Choroid plexus epithelial cell (primary cell): ENCODE measurements around the gene GRIA2.
"Not testable (repeated sequence)": the region's sequence is repeated elsewhere in the genome, so short reads cannot be mapped to it uniquely, and the experiment has no call there.

Experiments
- DNase-seq: peaks from one replicate; pipeline ENCODE4 v3.0.0-alpha.2; 2010; ENCODE audit warnings: low read depth
- H3K4me3 ChIP-seq: 2 replicates; pipeline ENCODE4 v1.5.1; 2011; ENCODE audit warnings: low read depth, mild to moderate bottlenecking, control low read depth, low read length, moderate library complexity
- TF ChIP-seq, protein P1 (sequence below): conservative IDR thresholded peaks from 2 replicates; pipeline ENCODE4 v1.5.1; 2011; ENCODE audit warnings: low read depth, mild to moderate bottlenecking, control low read depth, inconsistent platforms, low read length, moderate library complexity

GRIA2 gene

DNA sequence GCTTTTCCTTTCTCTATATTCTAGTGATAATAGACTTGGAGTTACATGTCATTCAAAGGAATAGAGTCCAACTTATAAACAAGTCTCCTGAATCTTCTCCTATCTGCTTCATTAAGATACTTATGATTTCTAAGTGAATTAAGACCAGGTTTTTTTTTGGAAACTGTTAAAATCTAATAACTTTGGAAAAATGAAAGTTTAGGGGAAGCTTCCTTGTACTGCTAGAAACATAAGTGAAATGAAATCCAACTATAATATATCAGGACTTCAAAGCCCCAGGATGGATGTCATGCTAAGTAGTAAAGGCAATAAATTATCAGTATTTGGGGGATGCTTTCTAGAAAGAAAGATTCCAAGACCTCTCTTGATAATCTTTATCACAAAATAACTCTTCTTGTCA is 24.8 kb downstream of the GRIA2 start:
- no peak for DNase-seq
- H3K4me3 ChIP-seq = no peak overlapping the region
- TF ChIP-seq, protein P1, sequence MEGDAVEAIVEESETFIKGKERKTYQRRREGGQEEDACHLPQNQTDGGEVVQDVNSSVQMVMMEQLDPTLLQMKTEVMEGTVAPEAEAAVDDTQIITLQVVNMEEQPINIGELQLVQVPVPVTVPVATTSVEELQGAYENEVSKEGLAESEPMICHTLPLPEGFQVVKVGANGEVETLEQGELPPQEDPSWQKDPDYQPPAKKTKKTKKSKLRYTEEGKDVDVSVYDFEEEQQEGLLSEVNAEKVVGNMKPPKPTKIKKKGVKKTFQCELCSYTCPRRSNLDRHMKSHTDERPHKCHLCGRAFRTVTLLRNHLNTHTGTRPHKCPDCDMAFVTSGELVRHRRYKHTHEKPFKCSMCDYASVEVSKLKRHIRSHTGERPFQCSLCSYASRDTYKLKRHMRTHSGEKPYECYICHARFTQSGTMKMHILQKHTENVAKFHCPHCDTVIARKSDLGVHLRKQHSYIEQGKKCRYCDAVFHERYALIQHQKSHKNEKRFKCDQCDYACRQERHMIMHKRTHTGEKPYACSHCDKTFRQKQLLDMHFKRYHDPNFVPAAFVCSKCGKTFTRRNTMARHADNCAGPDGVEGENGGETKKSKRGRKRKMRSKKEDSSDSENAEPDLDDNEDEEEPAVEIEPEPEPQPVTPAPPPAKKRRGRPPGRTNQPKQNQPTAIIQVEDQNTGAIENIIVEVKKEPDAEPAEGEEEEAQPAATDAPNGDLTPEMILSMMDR = no peak

DNA sequence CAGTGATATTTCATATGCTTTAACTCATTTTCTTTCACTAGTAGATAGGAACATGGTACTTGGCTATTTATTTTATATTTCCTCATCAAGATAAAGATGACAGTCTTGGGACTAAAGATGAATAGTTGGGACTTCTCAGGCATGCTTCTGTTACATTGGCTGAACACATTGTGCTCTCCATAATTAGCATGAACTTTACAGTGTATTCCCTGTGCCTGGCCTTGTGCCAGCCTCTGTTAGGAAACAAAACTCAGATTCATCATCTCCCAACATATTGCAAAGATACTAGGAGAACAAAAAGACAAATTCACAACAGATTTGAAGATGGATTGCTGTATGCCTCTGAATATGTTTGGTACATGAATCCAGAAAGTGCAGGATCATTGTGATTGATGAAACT is 26.4 kb downstream of the GRIA2 start:
- no peak for DNase-seq
- TF ChIP-seq, protein P1 = no peak
- no peak overlapping the region for H3K4me3 ChIP-seq

DNA sequence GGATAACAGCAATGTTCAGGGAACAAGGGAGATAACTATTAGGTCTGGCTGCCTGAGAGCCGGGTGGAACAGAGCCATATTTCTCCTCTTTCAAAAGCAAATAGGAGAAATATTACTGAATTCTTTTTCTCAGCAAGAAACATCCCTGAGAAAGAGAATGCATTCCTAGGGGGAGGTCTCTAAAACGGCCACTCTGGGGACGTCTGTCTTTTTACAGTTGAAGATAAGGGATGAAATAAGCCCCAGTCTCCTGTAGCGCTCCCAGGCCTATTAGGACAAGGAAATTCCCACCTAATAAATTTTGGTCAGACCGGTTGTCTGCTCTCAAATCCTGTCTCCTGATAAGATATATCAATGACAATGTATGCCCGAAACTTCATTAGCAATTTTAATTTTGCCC is 37.6 kb downstream of the GRIA2 start:
- not testable (repeated sequence) for H3K4me3 ChIP-seq, DNase-seq

DNA sequence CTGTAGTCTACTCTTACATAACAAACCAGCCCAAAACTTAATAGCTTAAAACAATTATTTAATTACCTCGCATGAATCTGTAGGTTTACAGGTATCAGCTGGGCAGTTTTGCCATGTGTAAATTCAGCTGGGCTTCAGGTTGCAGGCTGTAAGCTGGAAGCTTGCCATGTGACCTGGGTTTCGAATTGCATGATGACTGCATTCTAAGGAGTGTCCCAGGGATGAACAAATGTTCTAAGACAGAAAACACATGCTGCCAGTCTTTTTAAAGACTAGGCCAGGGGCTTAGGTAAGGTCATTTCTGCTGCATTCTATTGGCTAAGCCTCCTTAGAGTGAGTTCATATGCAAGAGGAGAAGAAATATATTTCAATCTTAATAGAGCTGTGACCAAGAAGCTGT is 44.8 kb downstream of the GRIA2 start:
- peak; percentile 41 for DNase-seq
- H3K4me3 ChIP-seq = no peak overlapping the region
- TF ChIP-seq, protein P1 = no peak

DNA sequence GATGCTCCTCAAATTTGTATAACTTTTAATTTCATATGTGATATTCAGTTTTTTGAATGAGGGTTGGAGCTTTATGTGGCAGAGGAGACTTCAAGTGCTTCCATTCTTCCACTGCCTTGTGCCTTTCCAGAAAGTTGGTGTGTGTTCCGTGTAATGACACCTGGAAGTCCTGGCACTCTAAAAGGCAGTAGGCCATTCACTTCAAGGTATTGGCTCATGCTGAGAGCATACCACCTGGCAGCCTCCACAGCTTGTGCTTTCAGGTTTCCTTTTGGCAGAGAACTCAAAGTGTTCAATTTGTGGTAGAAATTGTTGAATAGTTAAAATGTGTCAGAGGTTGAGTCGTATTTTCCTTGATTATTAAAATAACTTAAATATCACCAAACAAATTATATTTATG is 49.6 kb downstream of the GRIA2 start:
- TF ChIP-seq, protein P1 = no peak
- no peak for DNase-seq
- H3K4me3 ChIP-seq = no peak overlapping the region

DNA sequence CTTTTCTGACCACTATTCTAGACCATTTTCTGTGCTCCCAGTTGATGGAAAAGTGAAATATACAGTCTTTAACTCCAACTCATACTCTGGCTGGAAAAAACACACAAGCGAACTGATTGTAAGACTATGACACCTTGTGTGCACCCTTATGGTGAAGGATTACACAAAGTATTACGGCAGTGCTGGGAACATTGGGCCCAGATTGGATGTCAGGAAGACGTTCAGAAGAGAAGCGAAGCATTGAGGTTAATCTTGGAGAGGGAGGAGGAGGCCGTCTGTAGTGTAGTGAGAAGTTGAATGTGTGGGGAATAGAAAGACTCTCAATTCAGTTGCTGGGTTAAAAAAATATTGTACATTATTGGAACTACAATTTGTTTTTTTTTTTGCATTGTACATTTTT is 50.0 kb downstream of the GRIA2 start:
- TF ChIP-seq, protein P1 = no peak
- H3K4me3 ChIP-seq = no peak overlapping the region
- no peak for DNase-seq

DNA sequence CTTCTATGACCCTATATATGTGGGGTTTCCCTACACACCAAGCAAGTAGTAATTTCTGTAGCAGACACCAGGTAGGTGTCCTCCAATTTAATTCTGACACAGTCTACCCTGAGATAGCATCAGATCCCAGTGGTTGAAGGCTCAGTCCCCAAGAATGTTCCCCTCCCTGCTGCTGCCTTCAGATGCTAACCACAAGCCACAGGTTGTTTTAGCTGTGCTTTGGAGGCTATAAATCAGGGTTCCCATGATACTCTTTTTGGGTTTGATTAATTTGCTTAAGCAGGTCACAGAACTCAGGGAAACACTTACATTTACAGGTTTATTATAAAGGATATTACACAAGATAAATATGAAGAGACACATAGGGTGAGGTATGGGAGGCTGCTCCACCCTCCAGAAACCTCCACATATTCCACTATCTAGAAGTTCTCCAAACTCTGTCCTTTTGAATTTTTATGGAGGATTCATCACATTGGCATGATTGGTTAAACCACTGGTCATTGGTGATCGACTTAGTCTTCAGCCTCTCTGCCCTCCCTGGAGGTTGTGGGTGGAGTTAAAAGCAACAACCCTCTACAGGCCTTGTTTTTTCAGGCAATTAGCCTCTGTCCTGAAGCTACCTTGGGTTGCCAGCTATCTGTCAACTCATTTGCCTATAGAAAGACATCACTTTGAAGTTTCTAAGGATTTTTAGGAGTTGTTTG is 50.8 kb downstream of the GRIA2 start:
- DNase-seq = no peak
- no peak overlapping the region for H3K4me3 ChIP-seq
- TF ChIP-seq, protein P1 = no peak
